IPS-11a (cell line): ENCODE data around the gene ACE.

Experiments used
- H3K4me3 ChIP-seq: one replicate; pipeline ENCODE4 v1.5.1; 2013; ENCODE audit warnings: low read depth, low read length, control low read depth

Gene ACE

DNA sequence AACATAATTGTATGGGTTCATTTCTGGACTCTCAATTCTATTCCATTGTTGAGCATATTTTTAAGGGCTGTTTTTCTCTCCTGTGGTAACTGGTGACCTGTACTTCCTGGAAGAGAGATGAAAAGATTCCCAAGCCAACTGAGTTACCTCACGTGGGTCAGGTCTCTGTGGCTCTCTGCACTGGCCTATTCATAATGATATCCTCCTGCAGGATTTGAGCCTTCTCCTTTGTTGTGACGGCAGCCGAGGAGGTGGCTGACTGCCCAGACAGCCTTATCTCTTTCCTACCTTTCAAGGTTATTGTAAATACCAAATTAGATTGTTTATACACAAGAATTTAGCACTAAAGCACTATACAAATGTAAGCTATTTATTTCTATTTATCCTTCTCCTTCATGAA, 2.7 kb upstream of the ACE start:
- H3K4me3 ChIP-seq: no peak overlapping the region

DNA sequence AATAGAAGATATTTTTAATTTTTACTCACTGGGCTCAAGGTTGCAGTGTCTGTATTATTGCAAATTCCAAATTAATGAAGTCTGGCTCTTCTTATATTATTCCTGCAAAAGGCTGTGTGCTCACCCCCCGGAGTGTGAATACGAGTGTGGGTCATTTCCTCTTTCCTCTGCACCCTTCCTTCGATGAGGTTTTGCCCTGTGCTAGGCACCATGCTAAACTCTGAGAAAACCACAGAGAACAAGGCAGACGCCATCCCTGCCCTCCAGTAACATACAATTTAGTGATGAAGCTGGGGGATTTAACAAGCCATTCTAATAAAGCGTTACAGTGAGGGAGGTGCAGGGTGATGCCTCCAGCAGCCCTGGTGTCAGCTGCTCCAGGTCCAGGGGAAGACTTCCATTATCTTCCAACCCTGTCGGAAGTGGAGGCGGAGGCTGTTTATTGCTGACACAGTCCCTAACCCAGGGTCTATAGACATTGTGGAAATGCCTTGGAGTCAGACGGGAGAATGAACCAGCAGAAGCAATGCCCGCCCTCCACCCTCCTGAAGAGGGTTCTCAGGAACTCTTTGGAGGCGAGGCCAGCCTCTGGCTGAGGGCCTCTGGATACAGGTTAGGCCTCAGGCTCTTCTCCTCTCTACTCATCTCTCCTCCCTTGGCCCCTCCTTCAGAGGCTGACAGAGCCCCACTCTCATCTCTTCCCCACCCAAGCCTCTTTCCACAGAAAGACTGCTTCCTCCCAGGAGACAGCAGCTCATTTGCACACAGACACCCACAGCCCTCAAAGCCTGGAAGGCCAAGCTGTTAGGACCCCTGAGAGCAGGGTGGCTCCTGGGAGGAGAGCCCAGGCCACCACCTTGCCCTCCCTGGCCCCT, 2.0 kb upstream of the ACE start:
- H3K4me3 ChIP-seq: no peak overlapping the region

DNA sequence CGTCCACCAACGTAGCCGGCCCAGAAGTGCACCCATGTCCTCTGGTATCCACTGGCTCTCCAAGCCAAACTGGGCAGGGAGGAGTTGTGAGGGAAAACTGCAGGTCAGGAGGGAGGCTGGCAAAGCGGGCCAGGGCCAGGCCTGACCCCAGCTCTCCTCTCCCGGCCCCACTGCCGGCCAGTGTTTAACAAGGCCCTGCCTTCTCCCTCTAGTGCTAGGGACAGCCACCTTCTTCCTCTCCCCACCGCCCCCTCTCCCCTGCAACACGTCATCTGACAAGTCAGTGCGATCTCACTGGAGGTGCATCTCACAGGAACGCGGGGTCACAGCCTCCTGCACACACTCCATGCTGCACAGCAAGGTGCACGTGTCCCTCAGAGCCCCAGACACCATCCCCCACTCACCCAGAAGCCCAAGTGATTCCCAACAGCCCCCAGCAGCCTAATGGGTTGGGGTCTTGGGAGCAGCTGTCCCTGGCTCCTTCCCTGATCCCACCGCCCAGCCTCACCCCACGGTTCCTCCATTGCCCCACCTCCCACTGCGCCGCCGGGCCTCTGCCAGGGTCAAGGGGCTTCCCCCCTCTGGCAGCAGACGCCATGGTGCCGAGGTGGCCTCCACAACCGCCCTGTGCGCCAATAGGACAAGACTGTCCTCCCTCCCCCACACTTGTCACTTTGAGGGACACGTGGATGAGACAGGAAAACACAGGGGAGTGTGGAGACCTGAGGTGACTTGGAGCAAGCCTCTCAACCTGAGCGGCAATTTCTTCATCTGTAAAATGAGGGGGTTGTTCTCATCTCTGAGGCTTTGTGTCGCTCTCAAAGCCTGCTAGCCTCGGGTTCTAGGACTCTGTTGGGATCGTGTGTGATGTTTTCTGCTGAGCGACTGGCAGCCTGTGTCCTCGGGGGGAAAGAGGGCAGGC, 1.1 kb upstream of the ACE start:
- H3K4me3 ChIP-seq: peak overlapping the region; percentile 31

DNA sequence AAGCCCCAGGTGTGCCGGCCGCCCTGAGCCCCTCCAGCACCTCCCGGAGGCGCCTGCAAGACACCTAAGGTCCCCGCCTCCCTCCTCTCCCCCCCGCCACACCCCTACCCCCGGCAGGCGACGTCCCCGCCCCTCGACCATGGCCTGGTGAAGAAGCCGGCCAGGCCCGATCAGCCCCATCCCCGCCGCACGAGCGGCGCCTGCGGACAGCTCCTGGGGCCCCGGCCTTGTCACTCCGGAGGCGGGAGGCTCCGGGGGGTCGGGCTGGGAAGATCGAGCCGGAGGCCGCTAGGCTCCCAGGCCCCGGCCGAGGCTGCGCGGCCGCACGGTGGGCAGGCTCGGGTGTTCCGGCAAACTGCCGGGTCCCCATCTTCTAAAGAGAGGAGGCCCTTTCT, 405 bp upstream of the ACE start:
- H3K4me3 ChIP-seq: peak overlapping the region; percentile 41

DNA sequence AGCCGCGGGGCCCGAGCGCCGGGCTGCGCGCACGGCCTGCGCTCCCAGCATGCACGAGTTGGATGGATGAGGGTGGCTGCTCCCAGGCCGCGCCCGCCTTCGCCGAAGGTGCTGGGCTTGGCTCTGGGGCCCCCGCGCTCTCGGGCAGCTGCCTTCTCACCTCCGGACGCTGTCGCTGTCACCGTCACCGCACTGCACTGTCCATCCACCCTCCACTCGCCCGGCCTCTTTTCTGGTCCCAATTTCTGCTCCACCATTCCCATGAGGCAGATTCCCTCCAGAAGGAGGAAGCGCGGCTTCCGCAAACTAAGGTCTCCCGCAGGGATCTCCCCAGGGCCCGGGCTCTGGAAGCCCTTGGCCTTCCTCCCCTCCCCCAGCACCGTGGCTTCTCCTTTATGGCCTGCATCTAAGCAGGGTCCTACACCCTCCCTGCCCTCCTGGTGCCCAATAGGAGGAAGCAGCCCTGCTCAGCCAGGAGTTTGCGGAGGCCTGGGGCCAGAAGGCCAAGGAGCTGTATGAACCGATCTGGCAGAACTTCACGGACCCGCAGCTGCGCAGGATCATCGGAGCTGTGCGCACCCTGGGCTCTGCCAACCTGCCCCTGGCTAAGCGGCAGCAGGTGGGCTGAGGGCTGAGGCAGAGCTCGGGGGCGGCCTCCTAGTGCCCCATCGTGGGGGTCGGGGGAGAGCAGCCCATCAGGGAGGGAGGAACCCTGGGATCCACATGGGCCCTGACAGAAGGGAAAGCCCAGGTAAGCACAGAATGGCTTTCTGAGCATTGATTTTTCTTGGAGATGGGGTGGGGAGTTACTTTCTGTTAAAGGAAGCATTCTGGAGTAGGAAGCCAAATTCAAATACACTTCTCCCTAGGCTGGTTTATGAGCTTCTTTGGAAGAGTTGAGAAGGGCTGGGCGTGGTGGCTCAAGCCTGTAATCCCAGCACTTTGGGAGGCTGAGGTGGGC, 899 bp downstream of the ACE start:
- peak overlapping the region; percentile 30 for H3K4me3 ChIP-seq

DNA sequence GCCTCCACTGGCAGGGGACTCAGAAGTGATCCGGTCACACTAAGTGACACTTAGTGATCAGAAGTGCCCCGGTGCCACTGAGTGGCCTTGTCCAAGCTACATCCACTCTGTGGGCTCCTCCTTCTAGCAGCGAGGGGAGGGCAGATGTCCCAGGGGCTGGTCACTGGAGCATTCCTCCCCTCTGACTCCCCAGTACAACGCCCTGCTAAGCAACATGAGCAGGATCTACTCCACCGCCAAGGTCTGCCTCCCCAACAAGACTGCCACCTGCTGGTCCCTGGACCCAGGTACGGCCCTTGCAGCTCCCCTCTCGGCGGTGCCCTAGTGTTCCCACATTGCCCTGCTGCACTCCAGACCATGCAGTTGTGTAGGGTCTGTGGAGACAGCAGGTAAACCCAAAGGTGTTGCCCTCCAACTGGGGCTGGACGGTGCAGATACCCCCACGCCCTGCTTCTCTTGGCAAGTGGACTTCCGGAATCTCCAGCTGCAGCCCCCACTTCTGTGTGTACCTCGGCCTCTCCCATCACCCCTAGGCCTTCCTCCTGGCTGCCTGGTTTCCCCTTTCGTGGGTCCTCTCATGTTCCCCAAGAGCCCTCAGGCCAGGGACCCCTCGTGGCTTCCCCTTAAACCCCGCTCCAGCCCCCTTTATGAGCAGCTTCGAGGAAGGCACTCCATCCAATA, 2.1 kb downstream of the ACE start:
- no peak overlapping the region for H3K4me3 ChIP-seq

DNA sequence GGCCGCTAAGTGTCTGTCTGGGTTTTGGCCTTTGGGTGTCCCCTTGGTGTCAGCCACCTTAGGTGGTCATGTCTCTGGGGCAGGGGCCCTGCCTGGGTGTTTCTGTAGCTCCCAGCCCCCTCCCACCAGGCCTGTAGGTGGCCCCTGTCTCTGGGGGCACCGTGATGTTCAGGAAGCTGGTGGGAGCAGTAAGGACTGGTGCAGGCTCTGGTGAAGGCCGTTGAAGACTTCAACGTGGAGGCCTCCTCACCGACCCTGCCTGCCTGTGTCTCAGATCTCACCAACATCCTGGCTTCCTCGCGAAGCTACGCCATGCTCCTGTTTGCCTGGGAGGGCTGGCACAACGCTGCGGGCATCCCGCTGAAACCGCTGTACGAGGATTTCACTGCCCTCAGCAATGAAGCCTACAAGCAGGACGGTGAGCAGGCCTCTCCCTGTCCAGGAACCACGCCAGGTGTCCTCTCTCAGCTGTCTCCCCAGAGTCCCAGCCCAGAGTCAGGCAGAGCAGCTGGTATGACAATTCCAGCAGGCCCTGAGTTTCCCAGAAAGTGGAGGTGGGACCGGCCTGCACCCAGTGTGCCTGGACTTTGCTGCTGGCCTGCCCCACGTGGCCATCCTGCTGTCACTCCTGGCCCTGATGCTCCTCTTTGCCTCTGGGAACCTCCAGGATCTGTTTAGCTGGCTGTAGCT, 2.8 kb downstream of the ACE start:
- no peak overlapping the region for H3K4me3 ChIP-seq

DNA sequence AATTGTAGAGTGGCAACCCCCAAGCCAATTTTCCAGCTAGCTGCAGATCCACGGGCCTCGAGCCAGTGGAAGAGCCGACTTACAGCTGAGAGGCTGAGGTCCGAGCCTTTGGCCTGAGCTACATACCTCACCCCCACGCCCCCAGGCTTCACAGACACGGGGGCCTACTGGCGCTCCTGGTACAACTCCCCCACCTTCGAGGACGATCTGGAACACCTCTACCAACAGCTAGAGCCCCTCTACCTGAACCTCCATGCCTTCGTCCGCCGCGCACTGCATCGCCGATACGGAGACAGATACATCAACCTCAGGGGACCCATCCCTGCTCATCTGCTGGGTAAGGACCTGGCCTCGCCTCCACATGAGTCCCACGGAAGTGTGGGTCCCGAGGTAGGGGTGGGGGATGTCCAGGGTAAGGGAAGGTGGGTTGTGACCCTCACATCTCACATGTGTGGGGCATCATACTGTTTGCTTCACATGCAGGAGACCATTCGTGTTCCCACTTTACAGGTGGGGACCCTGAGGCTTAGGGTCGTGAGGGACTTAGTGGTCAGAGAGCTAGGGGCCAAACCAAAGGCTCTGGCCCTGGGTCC, 3.4 kb downstream of the ACE start:
- no peak overlapping the region for H3K4me3 ChIP-seq

DNA sequence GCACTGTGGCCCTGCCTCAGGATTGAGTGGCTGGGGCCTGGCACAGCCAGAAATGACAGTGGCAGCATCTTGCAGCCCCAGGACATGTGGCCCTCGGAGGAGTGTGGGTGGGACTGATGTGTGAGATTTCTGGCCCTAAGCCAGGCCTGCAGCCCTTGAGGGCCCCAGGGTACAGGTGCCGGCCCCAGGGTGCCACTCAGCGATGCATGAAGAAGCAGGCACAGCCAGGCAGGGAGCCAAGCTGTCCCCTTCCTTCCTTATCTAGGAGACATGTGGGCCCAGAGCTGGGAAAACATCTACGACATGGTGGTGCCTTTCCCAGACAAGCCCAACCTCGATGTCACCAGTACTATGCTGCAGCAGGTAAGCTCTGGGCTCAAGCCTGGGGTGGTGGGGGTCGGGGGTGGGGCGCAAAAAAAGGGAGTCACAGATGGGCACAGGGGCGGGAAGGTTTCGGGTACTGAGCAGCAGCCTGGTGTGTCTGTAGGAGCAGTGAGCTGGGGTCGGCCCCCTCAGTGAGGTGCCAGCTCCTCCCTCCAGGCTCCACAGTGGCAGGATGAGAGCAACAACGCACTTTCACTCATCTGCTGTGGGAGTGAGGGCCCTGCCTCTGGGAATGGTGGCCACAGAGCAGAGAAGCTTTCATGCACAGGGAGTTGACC, 4.1 kb downstream of the ACE start:
- H3K4me3 ChIP-seq: no peak overlapping the region

DNA sequence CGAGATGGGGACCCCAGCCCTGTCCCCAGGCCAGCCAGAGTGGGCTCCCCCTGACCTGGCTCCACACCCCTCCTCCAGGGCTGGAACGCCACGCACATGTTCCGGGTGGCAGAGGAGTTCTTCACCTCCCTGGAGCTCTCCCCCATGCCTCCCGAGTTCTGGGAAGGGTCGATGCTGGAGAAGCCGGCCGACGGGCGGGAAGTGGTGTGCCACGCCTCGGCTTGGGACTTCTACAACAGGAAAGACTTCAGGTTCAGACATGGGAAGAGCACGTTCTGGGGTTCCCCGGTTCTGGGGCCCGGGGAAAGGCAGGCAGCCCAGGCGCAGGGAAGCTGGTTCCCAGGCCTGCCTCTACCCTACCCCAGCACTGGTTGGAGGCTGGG, 4.6 kb downstream of the ACE start:
- H3K4me3 ChIP-seq: no peak overlapping the region

DNA sequence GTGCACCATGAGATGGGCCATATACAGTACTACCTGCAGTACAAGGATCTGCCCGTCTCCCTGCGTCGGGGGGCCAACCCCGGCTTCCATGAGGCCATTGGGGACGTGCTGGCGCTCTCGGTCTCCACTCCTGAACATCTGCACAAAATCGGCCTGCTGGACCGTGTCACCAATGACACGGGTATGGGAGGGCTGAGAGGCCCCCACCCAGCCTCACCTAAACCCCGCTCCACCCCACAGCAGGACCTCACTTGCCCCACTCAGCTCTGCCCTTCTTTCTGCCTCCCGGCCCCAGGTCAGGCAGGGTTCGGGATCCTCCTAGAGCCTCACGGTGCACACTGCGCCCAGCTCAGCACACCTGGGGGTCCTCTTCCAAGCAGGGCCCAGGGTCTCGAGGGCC, 5.6 kb downstream of the ACE start:
- H3K4me3 ChIP-seq: no peak overlapping the region

DNA sequence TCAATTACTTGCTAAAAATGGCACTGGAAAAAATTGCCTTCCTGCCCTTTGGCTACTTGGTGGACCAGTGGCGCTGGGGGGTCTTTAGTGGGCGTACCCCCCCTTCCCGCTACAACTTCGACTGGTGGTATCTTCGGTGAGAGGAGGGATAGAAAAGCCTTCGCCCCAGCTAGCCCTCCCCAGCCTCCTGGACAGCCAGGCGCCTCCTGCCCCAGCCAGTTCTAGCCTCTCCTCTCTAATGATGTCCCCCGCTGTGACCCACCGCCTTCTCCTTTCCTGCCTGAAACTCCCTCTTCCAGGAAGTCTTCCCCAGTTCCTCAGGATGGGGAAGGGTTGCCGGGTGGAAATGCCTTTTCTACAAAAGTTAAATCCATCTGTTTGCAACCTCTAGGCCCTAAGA, 6.2 kb downstream of the ACE start:
- no peak overlapping the region for H3K4me3 ChIP-seq

DNA sequence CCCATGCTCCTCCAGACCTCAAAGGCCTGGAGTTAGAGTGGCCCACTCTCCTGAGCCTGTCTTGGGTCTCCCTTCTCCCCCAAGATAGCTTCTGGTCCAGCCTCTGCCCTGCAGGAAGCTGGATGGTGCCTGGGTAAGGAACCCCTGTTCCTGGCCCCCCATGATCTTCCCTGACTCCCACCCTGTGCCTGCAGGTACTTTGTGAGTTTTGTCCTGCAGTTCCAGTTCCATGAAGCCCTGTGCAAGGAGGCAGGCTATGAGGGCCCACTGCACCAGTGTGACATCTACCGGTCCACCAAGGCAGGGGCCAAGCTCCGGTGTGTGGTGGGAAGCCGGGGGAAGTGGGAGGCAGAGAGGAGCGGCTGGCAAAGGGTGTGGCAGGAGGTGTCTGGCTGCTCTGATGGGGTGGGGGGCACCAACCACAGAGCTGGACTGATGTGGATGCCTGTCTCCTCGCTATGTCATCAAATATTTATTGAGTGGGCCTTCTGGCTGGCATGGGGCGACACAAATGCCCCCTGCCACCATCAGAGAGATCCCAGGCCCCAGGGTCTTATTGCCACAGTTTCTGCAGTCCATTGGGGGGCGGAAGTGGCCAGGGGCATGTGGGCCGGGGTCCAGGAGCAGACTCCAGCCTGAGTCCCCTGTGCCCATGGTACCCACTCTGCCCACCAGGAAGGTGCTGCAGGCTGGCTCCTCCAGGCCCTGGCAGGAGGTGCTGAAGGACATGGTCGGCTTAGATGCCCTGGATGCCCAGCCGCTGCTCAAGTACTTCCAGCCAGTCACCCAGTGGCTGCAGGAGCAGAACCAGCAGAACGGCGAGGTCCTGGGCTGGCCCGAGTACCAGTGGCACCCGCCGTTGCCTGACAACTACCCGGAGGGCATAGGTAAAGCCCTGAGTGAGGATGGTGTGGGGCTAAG, 7.1 kb downstream of the ACE start:
- H3K4me3 ChIP-seq: no peak overlapping the region

DNA sequence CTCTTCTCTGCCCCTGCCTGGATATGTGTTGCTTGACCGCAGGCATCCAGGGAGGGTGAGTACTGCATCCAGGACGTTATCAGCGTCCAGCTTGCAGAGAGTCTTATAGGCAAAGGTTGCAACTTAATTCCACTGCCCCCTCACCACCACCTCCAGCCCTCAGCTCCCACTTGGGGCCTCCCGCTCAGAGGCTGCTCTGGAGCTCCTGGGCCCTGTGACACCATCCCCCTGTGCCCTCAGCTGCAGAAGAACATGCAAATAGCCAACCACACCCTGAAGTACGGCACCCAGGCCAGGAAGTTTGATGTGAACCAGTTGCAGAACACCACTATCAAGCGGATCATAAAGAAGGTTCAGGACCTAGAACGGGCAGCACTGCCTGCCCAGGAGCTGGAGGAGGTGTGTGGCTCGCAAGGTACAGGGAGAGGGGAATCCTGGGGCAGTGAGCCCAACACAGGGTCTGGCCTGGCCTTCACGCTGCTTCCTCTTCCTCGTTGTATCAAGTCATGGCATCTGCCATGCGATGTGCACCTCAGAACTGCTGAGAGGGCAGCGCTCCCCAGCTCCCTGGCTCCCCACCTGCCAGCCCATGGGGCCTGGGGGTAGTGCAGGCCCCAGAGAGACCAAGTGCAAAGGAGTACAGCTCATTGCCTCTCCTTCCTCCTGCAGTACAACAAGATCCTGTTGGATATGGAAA, 9.6 kb downstream of the ACE start:
- H3K4me3 ChIP-seq: no peak overlapping the region

DNA sequence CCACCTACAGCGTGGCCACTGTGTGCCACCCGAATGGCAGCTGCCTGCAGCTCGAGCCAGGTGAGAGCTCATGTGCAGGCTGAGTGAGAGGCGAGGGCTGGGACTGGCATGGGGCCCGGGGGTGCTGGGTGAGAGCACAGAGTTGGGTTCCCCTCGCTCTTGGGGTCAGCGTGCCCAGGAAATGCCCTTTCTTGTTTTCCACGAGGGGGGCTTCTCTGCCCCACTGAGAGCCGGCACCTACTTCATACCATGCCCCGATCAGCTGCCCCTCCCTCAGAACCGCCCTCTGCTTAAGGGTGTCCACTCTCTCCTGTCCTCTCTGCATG, 10.1 kb downstream of the ACE start:
- no peak overlapping the region for H3K4me3 ChIP-seq

DNA sequence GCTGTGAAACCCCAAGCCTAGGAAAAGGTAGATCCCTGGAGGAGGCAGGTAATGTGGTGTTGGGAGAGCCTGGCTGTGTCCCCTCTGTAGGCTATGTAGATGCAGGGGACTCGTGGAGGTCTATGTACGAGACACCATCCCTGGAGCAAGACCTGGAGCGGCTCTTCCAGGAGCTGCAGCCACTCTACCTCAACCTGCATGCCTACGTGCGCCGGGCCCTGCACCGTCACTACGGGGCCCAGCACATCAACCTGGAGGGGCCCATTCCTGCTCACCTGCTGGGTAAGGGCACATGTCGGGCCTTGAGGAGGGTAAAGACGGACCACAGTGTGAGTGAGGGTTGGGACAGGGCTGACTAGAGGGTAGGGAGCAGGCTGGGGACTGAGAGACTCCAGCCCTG, 12.0 kb downstream of the ACE start:
- no peak overlapping the region for H3K4me3 ChIP-seq

DNA sequence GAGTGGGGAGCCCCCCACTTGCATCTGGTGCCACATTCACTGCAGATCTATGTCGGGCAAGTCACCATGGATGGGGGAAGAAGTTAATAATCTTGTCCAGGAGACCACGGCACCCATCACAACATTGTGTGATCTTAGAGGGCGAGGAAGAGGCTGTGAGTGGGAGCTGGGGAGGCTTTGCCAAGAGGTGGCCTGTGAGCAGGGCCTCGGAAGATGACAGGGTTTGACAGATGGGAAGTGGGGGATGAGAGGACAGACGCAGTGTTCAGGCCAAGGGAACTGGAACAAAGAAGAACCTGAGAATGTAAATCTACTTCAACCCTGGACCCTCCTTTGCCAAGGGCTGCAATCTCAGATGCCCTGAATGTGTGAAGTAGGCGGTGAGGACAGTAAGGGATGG, 12.4 kb downstream of the ACE start:
- H3K4me3 ChIP-seq: no peak overlapping the region
